HG03095 (cell line): Measurements from ENCODE around the gene GJB6.
A peak's percentile ranks its signal among the peaks of the same experiment; 100 is the strongest.

Experiments used
- ATAC-seq: cut with Tn5 transposase; IDR thresholded peaks from one replicate; pipeline ENCODE4 v1.9.1; 2021; ENCODE audit warnings: moderate library complexity; ENCODE audit not compliant: unreplicated experiment

The GJB6 gene

DNA sequence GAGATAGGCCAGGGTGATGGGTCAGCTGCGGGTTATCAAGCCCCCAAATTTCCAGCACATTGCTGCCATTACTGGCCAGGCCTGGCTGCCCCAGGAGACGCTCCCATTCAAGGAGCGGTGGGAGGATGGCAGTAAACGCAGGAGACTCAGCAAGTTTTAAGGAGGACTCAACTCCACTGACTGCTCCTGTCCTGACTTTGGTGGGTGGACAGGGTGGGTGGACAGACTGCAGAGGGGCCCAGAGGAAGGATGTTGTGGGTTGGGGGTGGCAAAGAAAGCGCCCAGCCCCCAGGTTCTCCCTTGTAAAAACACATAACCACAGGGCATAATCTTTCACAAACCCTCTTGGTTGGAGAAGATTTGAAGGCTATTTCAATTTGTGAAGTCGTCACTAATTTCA, 4.4 kb downstream of the GJB6 start:
- no peak for ATAC-seq

DNA sequence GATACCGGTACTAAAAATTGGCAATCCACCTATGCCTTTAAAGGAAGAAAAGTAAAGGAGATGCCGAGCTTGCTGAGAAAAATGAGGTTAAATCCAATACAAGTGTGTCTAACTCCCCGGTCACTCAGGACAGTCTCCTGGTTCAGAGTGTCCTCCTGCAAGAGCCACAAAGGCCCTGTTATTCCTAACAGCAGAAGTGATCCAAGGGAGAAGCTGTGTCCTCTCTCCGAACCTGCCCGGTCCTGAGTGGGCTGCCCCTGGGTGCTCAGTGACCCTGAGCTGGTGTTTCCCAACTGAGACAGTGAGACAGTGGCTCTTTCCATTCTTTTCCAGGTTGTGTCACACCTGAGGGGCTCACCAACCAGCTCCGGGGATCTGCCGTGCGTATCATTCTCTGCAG, 4.8 kb downstream of the GJB6 start:
- no peak for ATAC-seq

DNA sequence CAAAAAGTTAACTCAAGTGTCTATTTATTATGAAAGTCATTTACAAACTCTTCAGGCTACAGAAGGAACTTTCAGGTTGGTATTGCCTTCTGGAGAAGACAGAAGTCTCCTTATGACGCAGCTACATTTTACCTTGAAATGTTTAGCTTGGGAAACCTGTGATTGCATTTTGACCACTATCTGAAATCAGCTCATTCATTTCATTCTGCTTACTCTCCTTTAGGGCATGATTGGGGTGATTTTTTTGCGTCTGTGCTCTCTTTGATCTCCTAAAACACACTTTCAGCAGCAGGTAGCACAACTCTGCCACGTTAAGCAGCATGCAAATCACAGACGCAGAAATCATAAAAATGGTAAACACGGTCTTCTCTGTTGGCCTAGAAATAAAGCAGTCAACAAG, 9.6 kb downstream of the GJB6 start:
- ATAC-seq, result no peak

DNA sequence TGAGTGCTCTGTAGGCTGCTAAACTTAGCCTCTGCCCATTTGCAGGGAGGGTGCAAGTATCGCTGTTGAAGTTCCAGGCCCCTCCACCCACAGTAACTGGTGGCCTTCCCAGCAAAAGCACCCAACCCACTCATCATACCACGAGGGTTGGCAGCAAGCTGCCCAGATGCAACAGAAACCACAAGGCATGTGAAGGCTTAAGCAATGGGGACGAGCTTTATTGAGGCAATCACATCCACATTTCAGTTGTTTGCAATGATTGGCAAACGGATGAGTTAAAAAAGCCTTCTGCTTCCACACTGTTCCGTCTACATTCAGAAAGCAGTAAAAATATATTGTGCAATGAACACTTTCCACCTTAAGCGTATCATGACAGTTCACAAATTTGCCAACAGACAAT, 10.3 kb downstream of the GJB6 start:
- no peak for ATAC-seq

DNA sequence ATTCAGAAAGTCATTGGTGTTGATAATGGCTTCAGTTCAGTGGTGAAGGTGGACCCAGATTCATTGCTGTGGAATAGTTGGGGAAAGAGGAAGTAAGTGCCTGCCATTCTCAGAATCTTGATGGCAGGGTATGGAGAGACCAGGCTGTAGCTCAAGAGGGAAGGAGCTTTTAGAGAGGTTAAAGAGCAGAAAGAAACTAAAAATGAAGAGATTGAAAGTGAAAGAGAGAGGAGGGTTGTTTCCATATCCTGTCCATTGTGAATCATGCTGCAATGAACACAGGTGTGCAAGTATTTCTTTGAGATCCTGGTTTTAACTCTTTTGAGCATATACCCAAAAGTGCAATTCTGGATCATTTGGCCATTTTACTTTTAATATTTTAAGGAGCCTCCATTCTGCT, 12.5 kb downstream of the GJB6 start:
- ATAC-seq, result peak; percentile 94

DNA sequence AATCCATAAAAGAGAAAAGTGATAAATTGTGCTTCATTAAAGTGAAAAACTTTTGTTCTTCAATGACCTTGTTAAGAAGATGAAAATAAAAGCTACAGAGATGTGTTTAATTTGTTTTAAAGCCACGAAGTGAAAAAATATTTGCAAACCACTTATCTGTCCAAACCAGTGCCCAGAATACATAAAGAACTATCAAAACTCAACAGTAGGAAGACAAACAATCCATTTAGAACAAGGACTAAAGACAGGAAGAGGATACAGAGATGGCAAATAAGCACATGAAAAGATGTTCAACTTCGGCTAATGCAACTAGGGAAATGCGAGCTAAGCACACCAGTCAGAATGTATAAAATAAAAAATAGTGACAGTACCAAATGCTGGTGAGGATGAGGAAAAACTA, 15.0 kb downstream of the GJB6 start:
- ATAC-seq, result no peak

DNA sequence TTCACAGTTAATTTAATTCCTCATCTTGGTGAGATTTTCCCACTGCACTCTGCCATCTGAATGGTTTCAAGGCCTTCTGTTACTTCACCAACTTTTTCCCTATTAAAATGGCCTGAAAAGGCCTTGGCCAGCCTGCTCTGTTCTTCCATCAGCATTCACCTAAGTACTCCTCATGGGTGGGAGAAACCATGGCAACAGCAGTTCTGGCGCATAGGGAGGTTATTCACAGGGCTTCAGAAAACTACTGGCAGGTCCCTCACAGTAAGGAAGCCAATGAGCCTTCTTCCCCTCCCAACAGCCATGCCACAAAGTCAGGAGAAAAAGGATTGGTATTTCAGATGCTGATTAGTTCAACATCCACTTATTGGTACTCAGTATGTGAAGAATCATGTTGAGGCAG, 22.2 kb downstream of the GJB6 start:
- ATAC-seq, result no peak

DNA sequence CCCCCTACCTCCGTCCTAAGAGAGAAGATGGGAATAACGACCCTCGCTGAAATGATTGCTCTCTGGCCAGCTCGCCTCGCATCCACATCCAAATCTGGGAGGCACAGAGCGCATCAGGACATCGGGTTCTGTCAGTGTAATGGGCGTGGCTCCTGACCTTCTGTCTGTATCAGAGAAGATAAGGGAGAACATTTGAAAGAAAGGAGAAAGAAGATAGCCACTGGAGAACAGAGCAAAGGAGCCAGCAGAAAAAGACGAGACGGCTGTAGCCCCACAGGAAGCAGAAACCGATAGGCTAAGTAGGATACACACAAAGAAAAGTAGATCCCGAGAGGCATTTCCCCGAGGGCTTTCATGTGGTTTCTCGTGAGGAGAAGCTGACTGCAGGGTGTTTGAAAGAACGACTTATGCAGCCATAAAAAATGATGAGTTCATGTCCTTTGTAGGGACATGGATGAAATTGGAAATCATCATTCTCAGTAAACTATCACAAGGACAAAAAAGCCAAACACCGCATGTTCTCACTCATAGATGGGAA, 25.4 kb downstream of the GJB6 start:
- ATAC-seq, result no peak

DNA sequence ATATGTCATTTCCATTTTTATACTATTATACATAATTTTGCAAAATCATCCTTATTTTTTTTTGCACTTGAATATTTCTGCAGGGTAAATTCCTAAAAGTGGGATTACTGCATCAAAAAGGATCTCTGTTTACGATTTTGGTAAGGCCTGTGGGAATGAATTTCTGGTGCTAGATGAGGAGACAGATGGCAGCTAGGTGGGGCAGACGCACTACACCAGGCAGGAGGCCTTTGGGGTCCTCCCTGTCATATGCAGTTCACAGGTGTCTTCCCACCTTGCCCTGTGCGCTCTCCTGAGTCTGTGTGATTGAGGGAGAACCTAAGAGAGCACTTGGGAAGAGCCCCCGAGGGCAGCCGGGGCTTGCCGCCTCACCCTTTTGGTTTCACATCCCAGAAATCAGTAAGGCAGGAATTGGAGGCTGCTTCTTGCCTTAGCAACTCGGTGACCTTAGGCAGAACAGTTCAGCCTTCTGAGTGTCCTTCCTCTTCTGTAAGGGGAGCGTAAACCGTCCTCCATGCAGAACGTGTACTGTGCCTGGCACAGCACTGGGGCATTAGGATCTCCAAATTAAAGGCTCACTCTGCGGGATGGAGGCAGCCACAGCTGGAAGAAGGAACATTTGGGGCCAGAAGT, 25.9 kb downstream of the GJB6 start:
- no peak for ATAC-seq

DNA sequence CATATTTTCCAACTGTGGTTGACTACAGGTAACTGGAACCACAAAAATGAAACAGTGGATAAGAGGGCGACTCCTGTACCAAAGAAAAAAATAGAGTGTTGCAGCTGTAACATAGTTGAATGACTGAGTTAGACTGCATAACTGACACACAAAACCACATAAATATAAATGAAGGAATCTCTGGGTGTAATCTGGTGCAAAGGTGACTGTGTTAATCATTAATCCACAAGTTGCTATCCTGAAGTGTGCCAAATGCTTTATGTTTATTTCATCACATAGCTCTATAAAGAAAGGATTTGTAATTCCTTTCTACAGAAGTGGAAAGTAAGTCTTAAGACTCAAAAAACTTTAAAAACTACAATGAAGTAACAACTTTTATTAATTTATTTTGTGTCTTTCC, 33.3 kb downstream of the GJB6 start:
- no peak for ATAC-seq

DNA sequence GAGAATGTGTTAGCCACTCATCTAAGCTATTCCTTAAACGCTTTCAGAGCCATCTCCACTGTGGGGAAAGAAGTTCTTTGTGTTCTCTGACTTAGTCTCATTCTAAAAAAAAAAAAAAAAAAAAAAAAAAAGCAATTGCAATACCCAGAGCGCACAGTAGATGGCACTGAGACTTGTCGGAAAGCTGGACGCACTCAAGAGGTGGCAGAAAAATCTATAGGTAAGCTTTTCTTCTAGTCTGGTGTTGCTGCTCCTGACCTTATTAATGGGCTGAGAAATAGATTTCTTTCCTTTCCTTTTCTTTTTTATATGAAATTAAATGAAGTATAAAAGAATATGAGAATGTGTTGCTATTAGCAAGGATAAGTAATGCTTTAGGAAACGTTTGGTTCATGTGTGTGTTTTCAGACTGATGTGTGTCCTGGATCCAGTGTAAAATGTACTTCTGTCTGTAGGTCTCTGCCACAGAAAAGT, 34.7 kb downstream of the GJB6 start:
- ATAC-seq, result no peak

DNA sequence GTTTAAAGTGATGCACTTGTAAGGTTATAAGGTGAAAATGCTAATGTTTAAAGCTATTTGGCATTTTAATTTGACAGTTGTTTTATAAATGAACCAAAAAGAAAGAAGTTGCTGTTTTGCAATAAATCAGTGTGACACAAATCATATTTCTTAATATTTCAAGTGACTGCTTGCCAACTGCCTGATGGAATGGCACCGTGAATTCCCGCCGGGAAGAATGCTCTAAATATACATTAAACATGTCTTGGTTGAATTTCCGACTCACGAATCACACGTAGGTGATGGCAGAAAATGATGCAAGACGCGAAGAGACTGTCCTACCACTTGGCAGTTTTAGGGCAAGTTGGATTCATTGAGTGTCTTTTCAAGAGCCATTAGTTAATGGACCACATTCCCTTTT, 36.3 kb downstream of the GJB6 start:
- ATAC-seq, result no peak

DNA sequence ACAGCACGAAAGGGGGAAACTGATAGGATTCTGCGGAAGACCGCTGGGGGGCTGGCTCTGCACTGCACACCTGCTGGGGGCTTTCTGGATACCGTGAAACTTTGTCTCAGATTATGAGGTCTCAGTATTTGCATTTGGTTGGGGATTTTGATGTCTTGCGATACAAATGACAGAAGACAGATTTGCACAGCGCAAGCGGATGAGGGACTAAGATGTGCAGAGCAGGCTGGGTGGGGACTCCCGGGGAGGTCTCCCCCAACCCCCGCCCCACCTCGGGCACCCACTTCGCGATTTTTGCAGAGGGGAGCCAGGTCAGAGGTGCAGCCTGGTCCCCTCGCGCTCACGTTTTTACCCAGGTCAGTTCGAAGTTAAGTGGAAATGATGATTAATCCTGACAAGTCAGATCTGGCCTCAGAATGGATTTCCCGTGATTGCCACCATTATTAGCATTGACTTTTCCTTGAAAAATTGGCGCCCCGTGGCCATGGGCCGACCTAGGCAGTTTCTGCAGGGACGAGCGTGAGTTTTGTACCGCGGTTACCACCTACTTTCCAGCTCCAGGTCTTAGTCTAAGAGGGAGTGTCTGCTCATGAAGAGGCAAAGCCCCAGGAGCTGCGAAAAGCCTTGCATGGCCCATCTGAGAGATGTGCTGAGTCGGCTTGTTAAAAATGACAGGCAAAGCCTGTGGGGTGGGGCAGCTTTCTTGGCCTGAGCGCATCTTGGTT, 38.0 kb downstream of the GJB6 start:
- no peak for ATAC-seq

DNA sequence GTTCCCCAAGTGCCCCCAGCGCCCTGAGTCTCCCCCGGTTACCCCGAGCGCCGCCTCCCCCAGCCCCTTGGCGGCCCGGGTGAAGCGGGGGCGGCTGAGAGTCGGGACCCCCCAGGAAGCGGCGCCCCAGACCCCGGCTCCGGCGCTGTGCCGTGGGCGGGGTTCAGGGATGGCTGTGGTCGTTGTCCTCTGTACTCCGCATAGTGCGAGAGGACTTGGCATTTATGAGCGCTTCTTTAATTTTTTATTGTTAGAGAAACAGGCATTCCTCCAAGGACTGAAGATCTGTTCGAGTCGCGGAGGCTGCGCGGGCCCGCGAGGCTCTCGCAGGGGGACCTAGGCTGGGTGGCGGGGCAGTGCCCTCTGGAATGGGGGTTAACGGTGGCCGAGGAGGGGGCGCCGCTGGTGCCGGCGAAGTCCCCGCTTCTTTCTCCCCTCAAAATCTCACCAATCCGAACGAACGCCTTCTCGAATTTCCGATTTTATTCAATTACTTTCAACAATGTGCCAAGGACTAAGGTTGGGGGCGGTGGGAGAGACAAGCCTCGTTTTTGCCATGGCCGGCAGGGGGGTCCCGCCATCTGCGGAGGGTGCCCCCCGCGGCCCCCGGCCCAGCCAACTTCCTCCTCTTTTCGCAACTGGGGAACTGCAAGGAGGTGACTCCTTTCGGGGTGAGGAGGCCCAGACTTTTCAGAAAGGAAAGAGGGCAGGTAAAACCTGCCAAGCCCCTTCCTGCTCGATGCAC, 38.8 kb downstream of the GJB6 start:
- no peak for ATAC-seq

DNA sequence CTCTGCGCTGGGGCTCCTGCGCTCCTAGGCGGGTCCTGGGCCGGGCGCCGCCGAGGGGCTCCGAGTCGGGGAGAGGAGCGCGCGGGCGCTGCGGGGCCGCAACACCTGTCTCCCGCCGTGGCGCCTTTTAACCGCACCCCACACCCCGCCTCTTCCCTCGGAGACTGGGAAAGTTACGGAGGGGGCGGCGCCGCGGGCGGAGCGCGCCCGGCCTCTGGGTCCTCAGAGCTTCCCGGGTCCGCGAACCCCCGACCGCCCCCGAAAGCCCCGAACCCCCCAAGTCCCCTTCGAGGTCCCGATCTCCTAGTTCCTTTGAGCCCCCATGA, 39.3 kb downstream of the GJB6 start, which contains the start of gene GJB2:
Gene GJB2, minus strand, starts transcription at position 103 of the 326 bp plus-strand sequence. CDS start 3,357 bp downstream, outside the sequence.
- ATAC-seq, result no peak

DNA sequence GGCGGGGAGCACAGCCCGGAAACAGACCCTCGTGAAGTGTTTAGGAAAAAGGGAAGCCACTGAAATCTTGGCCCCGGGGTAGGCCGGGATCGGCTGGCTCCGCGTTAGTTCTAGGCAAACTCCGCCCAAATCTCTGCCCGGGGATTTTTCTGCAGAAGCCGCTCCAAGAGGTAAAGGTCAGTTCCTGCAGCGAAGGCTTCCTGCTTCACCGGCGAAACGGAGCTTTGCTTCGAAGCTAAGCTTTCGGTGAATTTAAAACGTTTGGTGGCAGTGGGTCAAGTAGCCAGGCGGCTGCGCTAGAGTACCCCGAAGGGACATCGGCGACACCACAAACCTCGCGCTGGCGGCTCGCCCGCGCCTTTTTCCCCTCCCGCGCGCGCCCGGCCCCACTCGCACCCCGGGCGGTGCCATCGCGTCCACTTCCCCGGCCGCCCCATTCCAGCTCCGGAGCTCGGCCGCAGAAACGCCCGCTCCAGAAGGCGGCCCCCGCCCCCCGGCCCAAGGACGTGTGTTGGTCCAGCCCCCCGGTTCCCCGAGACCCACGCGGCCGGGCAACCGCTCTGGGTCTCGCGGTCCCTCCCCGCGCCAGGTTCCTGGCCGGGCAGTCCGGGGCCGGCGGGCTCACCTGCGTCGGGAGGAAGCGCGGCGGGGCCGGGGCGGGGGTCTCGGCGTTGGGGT, 39.8 kb downstream of the GJB6 start:
- ATAC-seq, result no peak

DNA sequence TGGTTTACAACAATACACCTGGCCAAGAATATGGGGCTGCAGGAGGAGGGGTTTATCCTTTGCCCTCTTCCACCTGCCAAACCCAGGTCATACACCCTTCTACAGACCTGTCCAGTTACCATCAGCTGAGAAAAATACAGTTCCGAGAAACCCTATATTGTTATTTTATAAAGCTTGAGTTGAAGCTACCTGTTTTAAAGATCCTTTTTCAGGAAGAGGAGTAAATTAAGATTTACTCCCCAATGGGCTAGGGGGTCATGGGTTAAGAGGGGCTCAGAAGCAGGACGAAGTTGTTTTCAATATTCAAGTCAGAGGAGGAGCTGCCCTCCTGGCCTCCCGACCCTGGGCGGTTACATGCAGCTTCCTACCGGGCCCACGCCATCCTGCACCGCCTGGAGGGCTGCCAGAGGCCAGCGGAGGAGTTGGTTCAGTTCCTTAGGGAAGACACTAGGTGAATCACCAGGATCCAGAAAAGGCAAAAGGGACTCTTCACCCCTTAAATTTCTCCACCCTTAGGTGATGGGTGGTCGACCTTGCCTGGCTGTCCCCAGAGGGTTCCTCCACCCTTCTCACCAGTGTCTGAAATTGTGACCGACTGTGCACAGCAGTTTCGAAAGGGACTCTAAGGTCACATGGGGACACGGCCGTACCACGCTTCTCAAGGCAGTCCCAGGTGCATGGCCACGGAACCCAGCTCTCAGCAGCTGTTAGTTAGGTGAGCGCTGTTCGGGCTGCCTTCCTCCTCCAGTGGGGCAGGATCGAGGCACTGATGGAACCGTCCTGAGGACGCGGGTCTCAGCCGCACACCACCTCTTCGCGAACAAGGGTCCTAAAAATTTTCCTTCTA, 40.6 kb downstream of the GJB6 start:
- no peak for ATAC-seq

DNA sequence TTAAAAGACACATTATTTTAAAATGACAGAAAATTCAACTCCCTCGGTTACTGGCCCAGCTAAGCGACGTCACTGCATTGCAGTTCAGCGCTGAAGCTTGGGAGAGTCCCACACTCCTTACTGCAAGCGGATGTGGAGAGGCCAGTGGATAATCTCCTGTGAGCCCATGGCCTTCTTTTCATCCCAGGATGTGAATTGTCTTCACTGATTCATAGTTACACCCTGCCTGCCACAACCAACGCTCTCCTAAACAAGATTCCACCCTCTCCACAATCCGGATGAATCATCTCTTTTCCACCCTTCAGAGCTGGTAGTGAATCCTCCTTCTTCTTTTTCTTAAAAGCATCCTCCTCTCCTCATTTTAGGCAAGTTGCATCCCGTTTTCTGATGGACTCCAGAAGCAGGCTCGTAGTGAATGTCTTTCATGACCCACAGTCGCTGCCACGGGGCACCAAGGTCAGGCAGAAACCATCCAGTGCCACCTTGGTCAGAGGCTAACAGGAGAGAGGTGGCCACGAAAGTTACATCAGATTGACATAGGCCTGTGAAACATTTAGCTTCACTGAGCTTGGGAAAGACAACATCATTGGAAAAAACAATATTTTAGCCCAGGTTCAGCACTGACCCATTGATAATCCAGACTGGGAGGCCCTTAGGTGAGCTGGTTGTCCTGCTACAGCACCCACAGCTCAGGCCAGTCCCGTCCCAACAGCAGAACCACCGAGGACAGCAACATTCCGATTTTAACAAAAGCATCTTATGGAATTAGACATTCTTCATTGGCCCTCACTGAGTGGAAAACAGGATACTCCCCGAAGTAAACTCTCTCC, 41.4 kb downstream of the GJB6 start:
- no peak for ATAC-seq

DNA sequence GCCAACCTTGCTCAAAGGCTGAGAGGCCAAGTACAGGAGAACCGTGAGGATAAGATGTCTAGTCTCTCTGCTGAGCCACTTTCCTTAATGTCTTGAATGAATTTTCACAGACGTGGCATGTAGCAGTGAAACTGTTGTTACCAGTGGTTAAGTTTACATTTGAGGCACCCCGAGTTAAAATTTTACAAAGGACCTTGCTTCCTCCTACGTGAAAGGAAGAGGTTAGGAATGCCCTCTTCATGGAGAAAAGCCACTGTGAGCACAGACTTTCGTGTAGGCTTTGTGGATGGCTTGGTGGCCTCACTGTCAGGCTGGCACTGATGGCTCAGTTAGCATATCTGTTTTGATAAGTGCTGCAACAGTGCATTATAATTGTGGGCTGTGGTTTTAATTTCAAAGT, 42.0 kb downstream of the GJB6 start:
- ATAC-seq, result no peak
